ENCODE measurements around the gene ZNF205.

Gene ZNF205

DNA sequence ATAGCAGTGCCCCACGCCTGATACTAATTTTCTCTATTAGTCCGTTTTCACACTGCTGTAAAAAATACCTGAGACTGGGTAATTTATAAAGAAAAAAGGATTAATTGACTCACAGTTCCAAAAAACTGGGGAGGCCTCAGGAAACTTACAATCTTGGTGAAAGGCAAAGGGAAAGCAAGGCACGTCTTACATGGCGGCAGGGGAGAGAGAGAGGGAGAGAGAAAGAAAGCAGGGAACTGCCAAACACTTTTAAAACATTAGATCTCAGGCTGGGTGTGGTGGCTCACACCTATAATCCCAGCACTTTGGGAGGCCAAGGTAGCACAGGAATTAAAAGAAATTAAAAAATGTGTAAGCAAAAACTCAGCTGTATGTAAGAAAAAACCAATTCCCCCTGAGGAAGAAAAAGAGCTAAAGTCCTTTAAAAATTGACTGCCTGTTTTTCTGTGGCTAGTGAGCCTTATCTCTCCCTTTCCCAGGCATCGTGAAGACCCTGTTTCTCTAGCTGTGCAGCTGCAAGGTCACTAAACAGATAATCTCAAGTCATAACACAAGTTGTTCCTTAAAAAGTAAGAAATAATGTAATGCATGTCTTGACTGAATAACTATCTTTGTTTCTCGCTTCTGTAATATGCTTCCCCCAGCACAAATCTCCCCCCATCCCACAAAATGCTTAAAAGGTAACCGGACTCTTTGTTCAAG is 27.3 kb upstream of the ZNF205 start:
- DNase-seq (ENCODE audit: low read depth, low spot score), result no peak

DNA sequence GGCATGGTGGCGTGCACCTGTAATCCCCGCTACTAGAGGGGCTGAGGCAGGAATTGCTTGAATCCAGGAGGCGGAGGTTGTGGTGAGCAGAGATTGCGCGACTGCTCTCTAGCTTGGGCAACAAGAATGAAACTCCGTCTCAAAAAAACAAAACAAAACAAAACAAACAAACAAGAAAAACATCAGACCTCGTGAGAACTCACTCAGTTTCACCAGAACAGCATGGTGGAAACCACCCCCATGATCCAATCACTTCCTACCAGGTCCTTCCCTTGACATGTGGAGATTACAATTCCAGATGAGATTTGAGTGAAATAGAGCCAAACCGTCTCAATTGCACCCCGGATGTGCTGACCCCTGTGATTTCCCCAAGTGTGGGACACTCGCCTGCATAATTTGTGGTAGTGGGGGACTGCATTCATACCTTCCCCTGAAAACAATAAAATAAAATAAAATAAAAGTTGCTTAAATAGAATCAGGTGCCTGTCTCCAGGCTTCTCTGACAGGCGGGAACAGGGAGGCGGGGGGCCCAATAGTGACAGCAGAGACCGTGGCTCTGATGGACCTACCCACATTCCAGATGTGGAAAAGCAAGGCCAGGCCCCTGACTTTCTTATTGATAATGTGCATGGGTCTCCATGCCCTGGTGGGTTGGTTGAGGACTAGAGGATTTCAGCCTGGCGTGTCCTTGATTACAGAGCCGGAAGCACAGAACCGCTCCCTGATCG is 26.4 kb upstream of the ZNF205 start:
- no peak for DNase-seq (ENCODE audit: low read depth, low spot score)

DNA sequence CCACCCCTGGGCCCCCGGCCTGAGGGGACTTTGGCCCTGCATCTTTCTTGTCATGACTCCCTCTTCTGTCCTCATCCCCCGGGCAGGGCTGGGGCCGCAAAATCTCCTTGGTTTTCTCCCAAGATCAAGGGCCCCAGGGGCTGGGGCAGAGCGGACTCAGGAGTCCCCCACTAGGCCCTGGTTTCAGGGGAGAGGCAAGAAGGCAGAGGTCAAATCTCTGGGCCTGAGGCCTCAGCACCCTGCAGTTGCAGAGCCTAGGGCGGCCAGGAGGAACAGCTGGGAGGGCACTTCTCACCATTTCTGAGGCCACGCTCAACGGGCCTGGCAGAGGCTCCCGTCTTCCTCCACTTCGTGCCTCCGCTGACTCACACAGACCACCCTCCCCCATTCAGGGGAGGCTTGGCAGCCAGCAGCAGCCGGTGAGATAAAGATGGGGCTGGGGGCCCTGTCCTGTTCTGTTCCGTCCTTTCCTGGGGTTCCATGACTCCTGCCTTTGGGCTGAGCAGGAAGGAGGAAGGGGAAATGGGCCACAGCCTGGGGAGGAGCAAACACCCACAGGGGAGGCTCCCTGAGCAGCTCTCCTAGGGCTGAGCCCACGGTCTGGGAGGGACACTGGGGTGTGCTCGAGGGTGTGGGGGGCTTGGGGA is 25.7 kb upstream of the ZNF205 start:
- DNase-seq (ENCODE audit: low read depth, low spot score), result no peak

DNA sequence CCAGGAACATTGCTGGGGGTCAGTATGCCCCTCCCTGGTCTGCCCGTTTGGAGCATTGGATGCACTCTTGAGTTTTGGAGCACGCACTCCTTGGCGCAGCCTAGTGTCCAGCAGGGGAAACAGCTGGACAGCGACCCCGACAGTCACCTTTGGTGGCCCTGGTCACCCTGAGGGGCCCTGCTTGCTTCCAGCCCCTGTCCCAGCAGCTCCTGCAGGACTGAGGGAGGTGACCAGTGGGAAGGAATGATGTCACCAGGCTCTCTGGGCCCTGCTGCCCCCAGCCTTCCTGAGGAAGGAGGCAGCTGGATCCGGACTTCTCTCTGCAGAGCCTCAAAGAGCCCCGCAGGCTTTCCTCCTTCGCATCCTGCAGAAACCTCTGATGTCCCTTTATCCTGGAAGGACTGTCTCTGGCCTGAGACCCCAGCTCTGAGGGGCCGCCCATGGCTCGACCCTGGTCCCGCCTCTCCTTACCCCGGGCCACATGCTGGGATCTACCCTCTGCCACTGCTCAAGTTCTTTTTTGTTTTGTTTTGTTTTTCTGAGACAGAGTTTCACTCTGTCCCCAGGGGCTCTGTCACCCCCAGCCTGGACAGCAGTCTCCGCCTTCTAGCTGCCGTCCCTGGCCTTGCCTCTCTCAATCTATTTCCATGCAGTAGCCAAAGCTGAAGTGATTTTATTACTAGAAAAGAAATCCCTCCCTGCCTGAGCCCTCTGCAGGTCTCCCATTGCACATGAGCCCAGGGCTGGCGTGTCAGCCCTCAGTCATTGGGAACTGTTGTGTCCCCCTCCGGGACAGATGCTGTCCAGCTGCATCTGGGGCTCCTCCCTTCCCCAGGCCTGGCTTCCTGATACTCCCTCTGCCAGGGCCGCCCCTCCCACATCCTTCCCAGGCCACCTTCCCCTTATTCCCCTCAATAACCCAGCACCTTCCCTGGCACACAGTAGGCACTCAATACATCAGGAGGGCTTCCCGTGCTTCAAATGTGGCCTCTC is 24.8 kb upstream of the ZNF205 start:
- no peak for DNase-seq (ENCODE audit: low read depth, low spot score)

DNA sequence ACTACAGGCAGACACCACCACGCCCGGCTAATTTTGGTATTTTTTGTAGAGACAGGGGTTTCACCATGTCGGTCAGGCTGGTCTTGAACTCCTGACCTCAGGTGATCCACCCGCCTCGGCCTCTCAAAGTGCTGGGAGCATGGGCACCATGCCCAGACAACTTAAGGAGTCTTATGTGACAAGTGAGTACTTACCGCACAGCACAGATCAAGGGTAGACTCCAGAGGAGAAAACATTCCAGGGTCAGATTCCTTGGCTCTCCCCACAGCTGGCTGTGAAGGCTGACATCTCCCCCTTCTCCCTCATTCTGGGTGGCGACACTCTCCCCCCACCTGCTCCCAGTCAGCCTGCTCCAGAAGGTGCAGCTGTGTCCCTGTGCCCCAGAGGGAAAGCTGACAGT is 23.9 kb upstream of the ZNF205 start:
- DNase-seq (ENCODE audit: low read depth, low spot score), result no peak

DNA sequence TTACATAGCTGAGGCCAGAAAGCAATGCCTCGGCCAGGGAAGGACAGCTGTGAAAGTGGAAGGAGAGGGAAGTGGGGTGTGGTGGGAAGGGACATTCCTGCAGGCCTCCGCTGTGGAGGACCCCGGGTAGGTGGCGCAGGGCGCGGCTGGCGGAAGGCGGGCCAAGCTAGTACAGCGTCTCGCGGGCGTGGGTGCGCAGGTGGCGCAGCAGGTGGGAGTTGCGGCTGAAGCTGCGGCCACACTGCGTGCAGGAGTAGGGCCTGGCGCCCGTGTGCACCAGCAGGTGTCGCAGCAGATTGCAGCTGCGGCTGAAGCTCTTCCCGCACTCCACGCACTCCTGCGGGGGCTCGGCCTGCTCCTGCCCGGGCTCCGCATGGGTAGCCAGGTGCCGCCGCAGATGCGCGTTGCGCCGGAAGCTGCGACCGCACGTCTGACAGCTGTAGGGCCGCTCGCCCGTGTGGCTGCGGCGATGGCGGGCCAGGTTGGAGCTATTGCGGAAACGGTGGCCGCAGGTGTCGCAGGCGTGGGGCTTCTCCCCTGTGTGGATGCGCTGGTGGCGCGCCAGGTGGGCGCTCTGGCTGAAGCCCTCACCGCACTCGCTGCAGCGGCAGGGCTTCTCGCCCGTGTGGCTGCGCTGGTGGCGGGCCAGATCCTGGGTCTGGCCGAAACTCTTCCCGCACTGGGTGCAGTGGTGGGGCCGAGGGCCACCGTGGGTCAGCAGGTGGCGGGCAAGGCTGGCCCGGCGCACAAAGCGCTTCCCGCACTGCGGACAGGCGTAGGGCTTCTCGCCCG is 23.3 kb upstream of the ZNF205 start:
- DNase-seq (ENCODE audit: low read depth, low spot score), result no peak

DNA sequence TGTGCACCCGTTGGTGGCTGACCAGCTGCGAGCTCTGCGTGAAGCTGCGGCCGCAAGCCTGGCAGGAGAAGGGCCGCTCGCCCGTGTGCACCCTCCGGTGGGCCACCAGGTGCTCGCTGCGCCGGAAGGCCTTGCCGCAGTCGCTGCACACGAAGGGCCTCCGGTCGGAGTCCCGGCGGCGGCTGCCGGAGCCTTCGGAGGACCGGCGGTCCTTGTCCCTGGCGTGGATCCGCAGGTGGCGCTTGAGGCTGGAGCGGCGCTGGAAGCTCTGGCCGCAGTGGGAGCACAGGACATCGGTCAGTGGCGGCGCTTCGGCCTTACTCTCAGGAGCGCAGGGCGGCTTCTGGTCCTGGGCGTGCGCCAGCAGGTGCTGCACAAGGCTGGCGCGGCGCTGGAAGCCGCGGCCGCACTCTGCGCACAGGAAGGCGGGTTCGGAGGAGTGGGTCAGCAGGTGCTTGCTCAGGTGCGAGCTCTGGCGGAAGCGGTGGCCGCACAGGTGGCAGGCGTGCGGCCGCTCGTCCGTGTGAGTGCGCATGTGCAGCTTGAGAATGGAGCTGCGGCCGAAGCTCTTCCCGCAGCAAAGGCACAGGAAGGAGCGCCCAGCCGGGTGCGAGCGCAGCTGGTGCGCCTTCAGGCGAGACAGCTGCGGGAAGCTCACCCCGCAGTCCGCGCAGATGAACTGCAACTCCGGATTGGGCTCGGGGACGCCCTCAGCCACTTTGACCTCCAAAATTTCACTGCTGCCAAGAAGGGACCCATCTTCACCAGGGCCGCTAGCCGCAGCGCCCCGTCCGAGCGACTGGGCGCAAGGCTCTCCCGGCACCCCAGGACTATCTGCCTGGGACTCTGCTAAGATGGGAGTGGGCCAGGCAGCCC is 22.4 kb upstream of the ZNF205 start:
- DNase-seq (ENCODE audit: low read depth, low spot score), result no peak

DNA sequence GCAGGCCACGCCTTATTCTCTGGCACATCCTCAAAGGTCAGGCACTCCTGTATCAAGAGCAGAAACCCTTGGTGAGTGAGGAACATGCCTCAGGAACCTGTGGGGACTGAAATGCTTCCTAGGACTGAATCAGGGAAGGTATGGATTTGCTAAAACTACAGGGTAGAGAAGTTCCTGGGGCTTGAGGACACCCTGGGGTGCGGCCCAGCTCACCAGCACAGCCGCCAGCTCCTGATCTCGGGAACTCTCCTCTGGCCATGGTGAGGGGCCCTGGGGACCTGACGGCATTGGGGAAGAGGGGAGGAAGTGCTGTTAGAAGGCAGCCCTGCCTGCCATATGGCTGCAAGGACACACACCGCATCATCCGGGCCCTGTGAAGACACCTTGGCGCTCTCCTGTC is 20.8 kb upstream of the ZNF205 start:
- no peak for DNase-seq (ENCODE audit: low read depth, low spot score)

DNA sequence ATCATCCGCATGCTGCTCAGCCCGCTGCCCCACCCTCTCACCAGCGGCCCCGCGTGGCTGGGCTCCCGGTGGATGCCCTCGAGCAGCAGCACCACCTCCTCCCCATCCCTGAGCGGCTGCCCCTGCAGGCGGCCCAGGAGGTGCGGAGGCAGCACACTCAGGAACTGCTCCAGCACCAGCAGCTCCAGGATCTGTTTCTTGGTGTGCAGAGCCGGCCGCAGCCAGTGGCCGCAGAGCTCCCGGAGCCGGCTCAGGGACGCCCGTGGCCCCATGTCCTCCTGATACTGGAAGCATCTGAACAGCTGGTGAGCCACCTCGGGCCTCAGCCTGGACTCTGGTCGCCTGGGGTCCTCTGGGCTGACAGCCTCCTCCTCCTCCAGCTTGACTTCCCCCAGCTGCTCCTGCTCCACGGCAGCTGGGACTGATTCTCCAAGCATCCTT is 19.9 kb upstream of the ZNF205 start:
- no peak for DNase-seq (ENCODE audit: low read depth, low spot score)

DNA sequence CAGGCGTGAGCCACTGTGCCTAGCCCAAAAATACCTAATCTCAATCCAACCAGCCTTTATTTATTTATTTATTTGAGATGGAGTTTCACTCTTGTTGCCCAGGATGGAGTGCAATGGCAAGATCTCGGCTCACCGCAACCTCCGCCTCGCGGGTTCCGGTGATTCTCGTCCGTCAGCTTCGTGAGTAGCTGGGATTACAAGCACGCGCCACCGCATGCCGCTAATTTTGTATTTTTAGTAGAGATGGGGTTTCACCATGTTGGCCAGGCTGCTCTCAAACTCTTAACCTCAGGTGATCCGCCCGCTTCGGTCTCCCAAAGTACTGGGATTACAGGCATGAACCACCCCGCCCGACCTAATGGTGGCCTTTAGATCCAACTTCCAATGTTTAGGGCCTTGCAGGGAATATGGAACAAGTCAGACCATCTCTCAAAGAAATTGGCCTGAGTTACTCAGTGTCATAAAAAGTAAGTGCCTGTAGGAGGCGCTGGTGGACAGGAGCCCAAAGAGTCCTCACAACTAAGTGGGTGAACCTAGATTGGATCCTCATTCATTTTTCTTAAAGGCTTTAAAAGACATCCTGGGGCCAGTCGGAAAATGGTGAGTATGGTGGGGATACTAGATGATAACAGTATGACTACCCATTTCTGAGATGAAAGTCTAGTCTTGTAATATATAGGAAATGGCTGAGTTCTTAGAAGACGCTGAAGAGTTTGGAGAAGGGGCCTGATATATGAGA is 17.9 kb upstream of the ZNF205 start:
- no peak for DNase-seq (ENCODE audit: low read depth, low spot score)

DNA sequence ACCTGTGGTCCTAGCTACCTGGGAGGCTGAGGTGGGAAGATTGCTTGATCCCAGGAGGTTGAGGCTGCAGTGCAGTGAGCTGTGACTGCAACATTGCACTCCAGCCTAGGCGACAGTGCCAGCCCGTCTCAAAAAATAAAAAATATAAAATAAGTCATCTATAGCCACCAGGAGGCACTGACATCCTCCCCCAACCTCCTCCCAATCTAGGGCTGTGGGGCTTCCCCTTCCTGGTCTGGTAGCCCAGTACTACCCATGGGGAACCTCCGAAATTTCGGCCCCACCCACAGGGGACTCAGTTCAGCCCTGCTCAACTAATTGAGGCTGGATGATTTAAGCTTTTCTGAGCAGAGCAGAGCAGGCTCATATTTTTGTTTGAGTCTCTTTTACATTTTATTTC is 16.5 kb upstream of the ZNF205 start:
- no peak for DNase-seq (ENCODE audit: low read depth, low spot score)

DNA sequence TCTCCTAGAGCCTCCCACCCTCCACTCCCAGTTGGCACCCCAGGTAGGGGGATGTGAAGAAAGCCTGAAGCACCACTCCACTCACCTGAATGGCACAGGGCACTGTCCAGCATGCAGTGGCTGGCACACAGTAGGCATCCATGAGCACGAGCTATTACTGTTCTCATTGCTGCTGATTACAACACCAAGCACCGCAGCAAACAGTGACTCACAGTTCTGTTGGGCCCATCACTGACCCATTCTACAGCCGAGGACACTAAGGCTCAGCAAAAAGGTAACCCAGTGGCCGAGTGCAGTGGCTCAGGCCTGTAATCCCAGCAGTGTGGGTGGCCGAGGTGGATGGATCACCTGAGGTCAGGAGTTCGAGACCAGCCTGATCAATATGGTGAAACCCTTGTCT is 16.0 kb upstream of the ZNF205 start:
- no peak for DNase-seq (ENCODE audit: low read depth, low spot score)

DNA sequence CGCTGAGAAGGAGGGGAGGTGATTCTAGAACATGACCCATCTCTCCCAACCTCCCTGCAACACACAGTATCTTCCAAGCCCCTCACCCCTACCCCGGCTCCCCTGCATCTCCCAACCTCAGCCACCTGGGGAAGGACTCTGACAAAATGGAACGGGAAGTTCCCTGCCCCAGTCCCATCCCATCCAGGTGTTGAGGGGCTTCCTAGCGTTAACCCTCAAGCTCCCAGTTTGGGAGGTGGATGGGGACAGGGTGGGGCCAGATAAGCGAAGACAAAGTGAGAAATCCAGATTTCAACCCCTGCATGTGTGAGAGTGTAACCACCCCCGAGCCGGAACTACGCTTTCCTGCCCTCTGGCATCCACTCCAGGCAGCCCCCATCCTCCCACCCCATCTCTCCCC is 15.1 kb upstream of the ZNF205 start:
- no peak for DNase-seq (ENCODE audit: low read depth, low spot score)

DNA sequence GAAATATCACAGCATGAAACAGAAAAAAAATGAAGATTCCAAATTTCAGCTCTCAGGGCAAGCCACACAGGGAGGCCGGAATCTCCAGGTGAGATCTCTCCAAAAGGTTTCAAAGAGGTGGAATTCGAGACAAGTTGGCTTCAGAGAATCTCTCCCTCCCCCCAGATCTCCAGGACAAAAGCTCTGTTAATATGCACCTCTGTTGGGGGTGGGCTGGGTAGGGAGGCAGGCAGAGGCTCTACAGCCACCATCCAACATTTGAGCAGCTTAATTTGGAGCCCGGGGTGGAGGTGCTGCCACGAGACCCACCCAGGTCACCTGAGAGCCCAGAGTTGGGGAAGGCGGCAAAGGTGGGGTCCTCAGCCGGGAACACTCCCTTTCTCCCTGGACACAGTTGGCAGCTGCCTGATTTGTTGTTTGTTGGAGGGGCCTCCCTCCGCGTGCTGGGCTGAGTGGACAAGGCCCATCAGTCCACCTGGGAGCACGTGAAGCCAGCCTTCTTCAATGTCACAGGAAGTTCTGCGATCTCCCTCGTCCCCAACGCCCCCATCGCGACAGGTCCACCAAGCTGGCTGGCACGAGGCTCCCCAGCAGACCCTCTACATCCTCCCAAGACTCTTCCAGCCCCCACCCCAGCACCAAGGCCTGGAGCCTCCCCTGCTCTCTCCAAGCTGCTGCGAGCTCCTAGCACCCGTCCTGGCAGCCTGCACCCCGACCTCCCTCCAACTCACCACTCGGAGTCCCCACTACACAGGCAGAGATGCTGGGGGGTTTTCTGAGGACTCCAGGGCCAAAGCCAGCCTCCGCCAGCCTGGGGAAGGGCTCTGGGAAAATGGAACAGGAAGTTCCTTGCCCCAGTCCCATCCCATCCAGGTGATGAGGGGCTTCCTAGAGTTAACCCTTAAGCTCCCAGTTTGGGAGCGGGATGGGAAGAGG is 13.7 kb upstream of the ZNF205 start, which contains the start of gene ZSCAN10:
Gene ZSCAN10, minus strand, starts transcription at position 836 of the 936 bp plus-strand sequence. CDS start 6,357 bp downstream, outside the sequence.
- DNase-seq (ENCODE audit: low read depth, low spot score), result no peak

DNA sequence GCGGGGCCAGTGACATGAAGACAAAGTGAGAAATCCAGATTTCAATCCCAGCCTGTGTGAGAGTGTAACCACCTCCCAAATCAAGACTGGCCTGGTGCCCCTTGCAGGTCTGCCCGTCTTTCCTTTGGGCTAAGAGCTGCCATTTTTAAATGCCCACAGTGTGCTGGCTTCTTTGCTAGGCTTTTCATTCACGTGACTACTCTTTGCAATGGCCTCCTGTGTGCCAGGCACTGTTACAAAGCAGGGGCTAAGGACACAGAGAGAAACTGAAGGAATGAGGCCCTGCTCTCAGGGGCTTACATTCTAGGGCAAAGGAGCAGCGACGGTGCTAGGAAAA is 13.0 kb upstream of the ZNF205 start:
- no peak for DNase-seq (ENCODE audit: low read depth, low spot score)

DNA sequence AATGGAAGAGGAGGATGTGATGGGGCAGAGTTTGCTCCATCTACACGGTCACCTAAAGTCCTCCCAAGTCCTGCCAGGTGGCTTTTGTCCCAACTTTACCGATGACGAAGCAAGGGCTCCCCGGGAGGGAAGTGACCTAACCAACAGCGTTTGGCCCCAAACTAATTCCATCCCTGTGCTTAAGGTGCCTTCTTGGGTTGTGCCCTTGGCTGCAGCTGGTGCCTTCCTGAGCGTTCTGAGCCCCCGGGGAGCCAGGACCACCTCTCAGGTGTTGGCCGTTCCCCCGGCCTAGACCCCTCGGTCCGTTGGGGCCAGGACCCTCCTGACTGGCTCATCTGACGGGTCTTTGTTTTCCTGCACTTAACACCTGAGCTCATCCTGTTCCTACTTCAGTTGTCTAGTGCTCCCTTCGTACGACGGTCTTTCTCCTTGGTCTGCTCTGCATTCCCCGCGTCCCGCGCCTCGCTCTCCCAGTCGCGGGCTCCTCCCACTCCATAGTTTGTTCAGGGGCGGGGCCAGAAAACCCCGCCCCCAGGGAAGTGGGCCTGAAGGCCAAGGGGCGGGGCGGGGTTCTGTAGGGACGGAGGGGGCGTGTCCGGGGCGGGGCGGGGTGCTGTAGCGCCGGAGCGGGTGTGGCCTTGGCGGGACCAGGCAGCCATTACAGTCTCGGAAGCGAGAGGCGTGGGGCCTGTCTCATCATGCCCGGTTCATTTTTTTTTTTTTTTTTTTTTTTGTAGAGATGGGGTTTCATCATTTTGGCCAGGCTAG is 12.5 kb upstream of the ZNF205 start:
- peak; percentile 37 for DNase-seq (ENCODE audit: low read depth, low spot score)
